PFSK-1 (cell line): Measurements from ENCODE around the gene FBXO45.

Experiments used
- FOXP2 ChIP-seq: optimal IDR thresholded peaks from 2 replicates; pipeline ENCODE3; 2011; ENCODE audit warnings: borderline replicate concordance, control low read depth, inconsistent platforms; ENCODE audit not compliant: insufficient read depth; ENCODE audit errors: extremely low read length, extremely low read depth
- POLR2AphosphoS5 ChIP-seq: IDR thresholded peaks from 2 replicates; pipeline ENCODE4 v1.6.1; 2012; ENCODE audit warnings: low read depth, mild to moderate bottlenecking, control low read depth, low read length, moderate library complexity
- REST ChIP-seq, 2 experiments: IDR thresholded peaks; 2 replicates each; pipeline versions ENCODE4 v1.6.1 to v1.8.0; 2011 to 2012; ENCODE audit warnings: low read depth in 2 of 2, low read length in 2 of 2, control low read depth in 1 of 2, inconsistent platforms in 1 of 2, mild to moderate bottlenecking in 1 of 2, moderate library complexity in 1 of 2; ENCODE audit not compliant: insufficient read depth in 1 of 2
- SIN3A ChIP-seq: IDR thresholded peaks from 2 replicates; pipeline ENCODE4 v1.6.1; 2012; ENCODE audit warnings: mild to moderate bottlenecking, low read length, moderate library complexity, borderline replicate concordance; ENCODE audit not compliant: insufficient read depth

- TF ChIP-seq POLR2AphosphoS5: no peak
- no peak for TF ChIP-seq REST (IDR thresholded peaks at IDR 0.05; ENCODE audit: insufficient read depth in 1 of 2, low read depth in 2 of 2, low read length in 2 of 2)
- no peak for TF ChIP-seq FOXP2
- no peak for TF ChIP-seq SIN3A
Observed at GRCh38 chr3:196544491-196544992, 23.9 kb upstream of the FBXO45 start.
